A549 (cell line): Measurements from ENCODE around the gene SLX9. TPM values are rescaled to one million over a fixed set of nuclear protein-coding genes. Genes with fewer than 3 reads are reported as not detected.

Experiments
- ATAC-seq, 2 experiments: fragments of 200-7000 bp in 1 of 2; fragments of >200 bp in 1 of 2; cut with Nextera tagmentation in 1 of 2; cut with Tn5 transposase in 1 of 2; 3 replicates each; pipeline versions ENCODE4 v1.8.0 to v1.9.1; 2018 to 2020; ENCODE audit warnings: mild to moderate bottlenecking in 1 of 2, moderate library complexity in 1 of 2
- CTCF ChIA-PET: fragments of 300-600 bp; sonication (Branson Sonifier 250); formaldehyde crosslinking; extraction: SDS; loops from one replicate; lab custom pipeline; 2021; ENCODE audit warnings: antibody characterized with exemption, inconsistent platforms; lab: Yijun Ruan, JAX
- POLR2A ChIA-PET: fragments of 350-600 bp; formaldehyde crosslinking; extraction: SDS; loops from one replicate; lab custom pipeline; 2021; ENCODE audit warnings: antibody characterized with exemption, inconsistent platforms; lab: Yijun Ruan, JAX
- DNase-seq, 2 experiments: peaks; one replicate each; pipeline versions ENCODE4 v3.0.0 to v3.0.0-alpha.2; 2011 to 2016; ENCODE audit warnings: low read depth in 1 of 2, low spot score in 1 of 2
- FAIRE-seq: peaks from 2 replicates; lab custom pipeline; 2011; peaks lifted over from hg19 to GRCh38; lab: Jason Lieb, UNC
- H3K27ac ChIP-seq, 2 experiments: fragments of >200 bp; sonication (Bioruptor Twin); formaldehyde crosslinking; 3 replicates each; pipeline ENCODE4 v1.5.1; 2016 to 2017
- H3K4me1 ChIP-seq: fragments of >200 bp; sonication (Bioruptor Twin); formaldehyde crosslinking; 3 replicates; pipeline ENCODE4 v1.6.1; 2016
- H3K4me2 ChIP-seq: fragments of >200 bp; sonication (Bioruptor Twin); formaldehyde crosslinking; 3 replicates; pipeline ENCODE4 v1.6.1; 2016
- H3K4me3 ChIP-seq: fragments of >200 bp; sonication (Bioruptor Twin); formaldehyde crosslinking; 3 replicates; pipeline ENCODE4 v1.5.1; 2016
- H3K9me3 ChIP-seq: fragments of >200 bp; sonication (Bioruptor Twin); formaldehyde crosslinking; 3 replicates; pipeline ENCODE4 v1.6.1; 2016
- ATOH8 ChIP-seq: fragments of 250-450 bp; sonication (Bioruptor Pico); IDR thresholded peaks from 2 replicates; pipeline ENCODE4 v1.5.0; 2020; ENCODE audit warnings: low read depth, mild to moderate bottlenecking, moderate library complexity
- BHLHE40 ChIP-seq: IDR thresholded peaks from 2 replicates; pipeline ENCODE4 v1.6.1; 2012; ENCODE audit warnings: low read depth, low read length, inconsistent platforms
- CBX2 ChIP-seq: fragments of 200-600 bp; sonication (generic); IDR thresholded peaks from 2 replicates; pipeline ENCODE4 v1.6.1; 2016; ENCODE audit warnings: low read depth, mild to moderate bottlenecking, borderline replicate concordance
- EHF ChIP-seq: fragments of 250-450 bp; sonication (Bioruptor Pico); IDR thresholded peaks from 2 replicates; pipeline ENCODE4 v1.5.0; 2020; ENCODE audit warnings: mild to moderate bottlenecking
- ELK1 ChIP-seq: fragments of 150-350 bp; IDR thresholded peaks from 2 replicates; pipeline ENCODE4 v1.6.1; 2014; ENCODE audit warnings: low read depth, mild to moderate bottlenecking, low read length
- EP300 ChIP-seq, 2 experiments: fragments of >200 bp; sonication (Bioruptor Twin); formaldehyde crosslinking; IDR thresholded peaks; 2 replicates in 1 of 2; 3 replicates in 1 of 2; pipeline ENCODE4 v1.6.1; 2016 to 2017
- FOSL2 ChIP-seq, 2 experiments: fragments of 450-650 bp in 1 of 2; fragments of >200 bp in 1 of 2; sonication (Bioruptor Twin) in 1 of 2; formaldehyde crosslinking; IDR thresholded peaks; 2 replicates each; pipeline versions ENCODE4 v1.5.0 to v1.6.1; 2016 to 2020; ENCODE audit warnings: mild to moderate bottlenecking in 1 of 2, moderate library complexity in 1 of 2
- HDAC2 ChIP-seq: fragments of 200-600 bp; sonication (generic); IDR thresholded peaks from 2 replicates; pipeline ENCODE4 v1.6.1; 2016
- HEYL ChIP-seq: fragments of 250-450 bp; sonication (Bioruptor Pico); IDR thresholded peaks from 2 replicates; pipeline ENCODE4 v1.8.0; 2021; ENCODE audit warnings: mild to moderate bottlenecking, moderate library complexity
- HOXB13 ChIP-seq: fragments of 250-450 bp; sonication (Bioruptor Pico); IDR thresholded peaks from 2 replicates; pipeline ENCODE4 v1.5.0; 2020; ENCODE audit warnings: low read depth, mild to moderate bottlenecking, moderate library complexity
- JUNB ChIP-seq: fragments of >200 bp; sonication (Bioruptor Twin); formaldehyde crosslinking; IDR thresholded peaks from 2 replicates; pipeline ENCODE4 v1.6.1; 2016
- KDM1A ChIP-seq: fragments of 200-600 bp; sonication (generic); IDR thresholded peaks from 2 replicates; pipeline ENCODE4 v1.6.1; 2016; ENCODE audit warnings: low read depth, mild to moderate bottlenecking
- MAFK ChIP-seq: fragments of 450-650 bp; IDR thresholded peaks from 2 replicates; pipeline ENCODE4 v1.6.1; 2014; ENCODE audit not compliant: partially characterized antibody
- MAZ ChIP-seq: fragments of 150-350 bp; IDR thresholded peaks from 2 replicates; pipeline ENCODE4 v1.6.1; 2014; ENCODE audit warnings: antibody characterized with exemption, low read depth, low read length, borderline replicate concordance
- NR3C1 ChIP-seq: fragments of >200 bp; sonication (Bioruptor Twin); formaldehyde crosslinking; IDR thresholded peaks from 3 replicates; pipeline ENCODE4 v1.6.1; 2017
- PHF8 ChIP-seq: fragments of 200-600 bp; sonication (generic); IDR thresholded peaks from 2 replicates; pipeline ENCODE4 v1.6.1; 2016; ENCODE audit warnings: low read depth, mild to moderate bottlenecking, antibody characterized with exemption, moderate library complexity, borderline replicate concordance
- POLR2A ChIP-seq: IDR thresholded peaks from 2 replicates; pipeline ENCODE4 v1.6.1; 2012; ENCODE audit warnings: mild to moderate bottlenecking, low read length
- RAD21 ChIP-seq, 2 experiments: fragments of >200 bp in 1 of 2; sonication (Bioruptor Twin) in 1 of 2; formaldehyde crosslinking in 1 of 2; IDR thresholded peaks in 1 of 2; conservative IDR thresholded peaks in 1 of 2; 2 replicates in 1 of 2; 3 replicates in 1 of 2; pipeline ENCODE4 v1.6.1; 2012 to 2018; ENCODE audit warnings: inconsistent platforms in 1 of 2
- RARB ChIP-seq: fragments of 250-450 bp; sonication (Bioruptor Pico); IDR thresholded peaks from 2 replicates; pipeline ENCODE4 v1.8.0; 2021; ENCODE audit warnings: mild to moderate bottlenecking, moderate library complexity
- RCOR1 ChIP-seq: fragments of 150-350 bp; IDR thresholded peaks from 2 replicates; pipeline ENCODE4 v1.6.1; 2014; ENCODE audit warnings: antibody characterized with exemption, low read length, low read depth
- RFX5 ChIP-seq: fragments of 450-650 bp; IDR thresholded peaks from 2 replicates; pipeline ENCODE4 v1.7.1; 2014; ENCODE audit warnings: antibody characterized with exemption, mild to moderate bottlenecking, moderate library complexity
- RNF2 ChIP-seq: fragments of 200-600 bp; sonication (generic); IDR thresholded peaks from 2 replicates; pipeline ENCODE4 v1.6.1; 2016; ENCODE audit warnings: low read depth, mild to moderate bottlenecking, antibody characterized with exemption, moderate library complexity, borderline replicate concordance
- SREBF2 ChIP-seq: fragments of 450-650 bp; IDR thresholded peaks from 2 replicates; pipeline ENCODE4 v1.6.1; 2014; ENCODE audit warnings: mild to moderate bottlenecking, moderate library complexity
- TP53 ChIP-seq: fragments of 250-450 bp; sonication (Bioruptor Pico); IDR thresholded peaks from 2 replicates; pipeline ENCODE4 v1.5.0; 2021; ENCODE audit warnings: mild to moderate bottlenecking, moderate library complexity
- USF2 ChIP-seq: fragments of 450-650 bp; IDR thresholded peaks from 2 replicates; pipeline ENCODE4 v1.6.1; 2014; ENCODE audit warnings: antibody characterized with exemption
- WGBS: methylation state at CpG from one replicate; pipeline ENCODE4 v1.1.6; 2017; ENCODE audit errors: missing lambda C conversion rate; 5-methylcytosine and 5-hydroxymethylcytosine counted together
- polyA plus RNA-seq, 4 experiments: library from polyadenylated mRNA; depleted of rRNA in 3 of 4; stranded (reverse); fragments of >200 nt; fragmentation: RNase III in 1 of 4; extraction: RNeasy Plus Mini Kit Qiagen cat#74134 plus additional on column Dnase treatment in 1 of 4; gene quantifications; 2 replicates in 3 of 4; 3 replicates in 1 of 4; pipeline ENCODE4 v1.2.3, GENCODE V29; 2011 to 2017
- TF ChIP-seq, protein P1 (sequence below): IDR thresholded peaks from 2 replicates; pipeline ENCODE4 v1.6.1; 2012
- TF ChIP-seq, protein P2 (sequence below): fragments of 200-600 bp; sonication (generic); IDR thresholded peaks from 2 replicates; pipeline ENCODE4 v1.6.1; 2016; ENCODE audit warnings: antibody characterized with exemption, mild to moderate bottlenecking, moderate library complexity

SLX9 gene
- polyA plus RNA-seq, 2 of the 4 experiments (the other 2 are of a cell fraction), result 26.9 to 40.6 TPM

DNA sequence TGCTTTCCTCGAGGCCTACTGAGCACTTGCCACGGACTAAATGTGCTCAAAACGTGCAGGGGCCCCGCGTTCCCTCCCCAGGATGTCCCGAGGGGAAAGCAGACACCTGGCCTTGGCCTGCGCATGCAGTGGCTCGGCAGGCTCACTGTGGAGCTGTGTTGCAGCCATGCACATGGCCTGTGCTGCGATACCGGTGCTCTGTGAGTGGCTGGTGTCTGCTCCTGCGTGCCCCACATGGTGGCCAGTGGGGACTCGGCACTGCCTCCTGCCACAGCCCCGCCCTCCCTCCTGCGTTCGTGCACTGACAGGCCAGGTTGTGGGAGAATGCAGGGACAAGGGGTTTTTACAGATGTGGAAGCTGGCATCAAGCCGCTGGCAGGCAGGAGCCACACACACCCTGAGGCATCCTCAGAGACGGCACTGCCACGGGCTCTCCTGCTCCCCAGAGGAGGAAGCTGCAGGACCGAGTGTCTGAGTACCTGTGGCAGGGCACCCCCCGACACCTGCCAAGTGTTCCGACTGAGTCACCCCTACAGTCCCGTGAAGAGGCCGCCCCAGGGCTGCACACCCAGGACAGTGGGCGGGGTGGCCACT is 49.4 kb upstream of the SLX9 start:
- Histone ChIP-seq H3K4me3 (no peak overlapping the region), H3K27ac (no peak overlapping the region), H3K9me3 (no peaks in the 10 kb centered on the region)
- no peak for FAIRE-seq
- ATAC-seq, result no peak
- DNase-seq, result no peak
- 60% methylated on average over 2 of the region's 24 CpGs for WGBS
- TF ChIP-seq USF2 (no peak), NR3C1 (no peak), RNF2 (no peak), MAZ (no peak), FOSL2 (IDR thresholded peaks at IDR 0.05) (no peak), FOSL2 (CRISPR knock-in tag; IDR thresholded peaks at IDR 0.05) (no peak), RARB (CRISPR knock-in tag) (no peak), TP53 (CRISPR knock-in tag) (no peak), KDM1A (no peak), ELK1 (no peak), SREBF2 (no peak), HDAC2 (no peak), POLR2A (no peak), CBX2 (no peak), RCOR1 (no peak)
- TF ChIP-seq, all 56 proteins: peak for 0
- POLR2A ChIA-PET, result no interaction called here
- CTCF ChIA-PET, result interaction anchor here (0.9 to 2.5 kb wide), 3 partner anchors 27 to 43 kb away, joined by 3 to 13 read pairs (median 8); no protein-coding TSS in a partner anchor
- no peak overlapping the region for H3K4me2 ChIP-seq
- H3K4me1 ChIP-seq, result no peaks in the 10 kb centered on the region

DNA sequence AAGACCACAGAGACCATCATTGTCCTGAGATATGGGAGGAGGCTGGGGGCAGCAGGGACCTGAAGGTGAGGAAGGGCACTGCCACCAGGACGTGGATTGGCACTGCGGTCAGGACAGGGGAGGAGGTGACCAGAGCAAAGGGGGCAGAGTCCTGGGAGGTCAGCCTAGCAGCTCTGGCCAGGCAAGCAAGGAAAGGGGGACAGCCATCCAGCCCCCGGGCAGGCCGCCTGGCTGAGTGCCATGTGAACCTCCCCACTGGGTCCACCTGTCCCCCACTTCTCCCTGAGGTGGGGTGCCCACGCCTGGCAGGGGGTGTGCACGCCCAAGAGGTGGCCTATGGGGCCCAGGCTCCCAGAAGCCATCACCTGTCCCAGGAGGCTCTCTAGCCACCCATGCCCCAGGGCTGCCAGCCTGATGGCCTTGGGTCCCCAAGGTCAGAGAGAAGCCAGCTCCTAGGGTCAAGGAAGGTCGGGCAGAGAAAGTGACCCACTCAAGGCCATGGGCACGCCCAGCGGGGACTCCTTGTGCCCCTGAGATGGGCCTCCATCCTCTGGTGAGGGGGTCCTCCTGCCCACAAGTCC is 48.8 kb upstream of the SLX9 start:
- TF ChIP-seq RAD21 (conservative IDR thresholded peaks at IDR 0.05 in 1 of 2, IDR thresholded peaks at IDR 0.05 in 1 of 2) (no peak), RFX5 (no peak), EHF (CRISPR knock-in tag) (no peak), HOXB13 (CRISPR knock-in tag) (no peak), EP300 (IDR thresholded peaks at IDR 0.05) (no peak), PHF8 (no peak), HEYL (CRISPR knock-in tag) (no peak), MAFK (no peak), ATOH8 (CRISPR knock-in tag) (no peak), TP53 (CRISPR knock-in tag) (no peak), RCOR1 (no peak), JUNB (no peak), NR3C1 (no peak), BHLHE40 (no peak), RARB (CRISPR knock-in tag) (no peak), HDAC2 (no peak), CBX2 (no peak)
- TF ChIP-seq, protein P1, sequence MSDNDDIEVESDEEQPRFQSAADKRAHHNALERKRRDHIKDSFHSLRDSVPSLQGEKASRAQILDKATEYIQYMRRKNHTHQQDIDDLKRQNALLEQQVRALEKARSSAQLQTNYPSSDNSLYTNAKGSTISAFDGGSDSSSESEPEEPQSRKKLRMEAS, result no peak
- TF ChIP-seq, protein P2, sequence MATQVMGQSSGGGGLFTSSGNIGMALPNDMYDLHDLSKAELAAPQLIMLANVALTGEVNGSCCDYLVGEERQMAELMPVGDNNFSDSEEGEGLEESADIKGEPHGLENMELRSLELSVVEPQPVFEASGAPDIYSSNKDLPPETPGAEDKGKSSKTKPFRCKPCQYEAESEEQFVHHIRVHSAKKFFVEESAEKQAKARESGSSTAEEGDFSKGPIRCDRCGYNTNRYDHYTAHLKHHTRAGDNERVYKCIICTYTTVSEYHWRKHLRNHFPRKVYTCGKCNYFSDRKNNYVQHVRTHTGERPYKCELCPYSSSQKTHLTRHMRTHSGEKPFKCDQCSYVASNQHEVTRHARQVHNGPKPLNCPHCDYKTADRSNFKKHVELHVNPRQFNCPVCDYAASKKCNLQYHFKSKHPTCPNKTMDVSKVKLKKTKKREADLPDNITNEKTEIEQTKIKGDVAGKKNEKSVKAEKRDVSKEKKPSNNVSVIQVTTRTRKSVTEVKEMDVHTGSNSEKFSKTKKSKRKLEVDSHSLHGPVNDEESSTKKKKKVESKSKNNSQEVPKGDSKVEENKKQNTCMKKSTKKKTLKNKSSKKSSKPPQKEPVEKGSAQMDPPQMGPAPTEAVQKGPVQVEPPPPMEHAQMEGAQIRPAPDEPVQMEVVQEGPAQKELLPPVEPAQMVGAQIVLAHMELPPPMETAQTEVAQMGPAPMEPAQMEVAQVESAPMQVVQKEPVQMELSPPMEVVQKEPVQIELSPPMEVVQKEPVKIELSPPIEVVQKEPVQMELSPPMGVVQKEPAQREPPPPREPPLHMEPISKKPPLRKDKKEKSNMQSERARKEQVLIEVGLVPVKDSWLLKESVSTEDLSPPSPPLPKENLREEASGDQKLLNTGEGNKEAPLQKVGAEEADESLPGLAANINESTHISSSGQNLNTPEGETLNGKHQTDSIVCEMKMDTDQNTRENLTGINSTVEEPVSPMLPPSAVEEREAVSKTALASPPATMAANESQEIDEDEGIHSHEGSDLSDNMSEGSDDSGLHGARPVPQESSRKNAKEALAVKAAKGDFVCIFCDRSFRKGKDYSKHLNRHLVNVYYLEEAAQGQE, result no peak
- no peak overlapping the region for H3K4me2 ChIP-seq
- ChIA-PET POLR2A (no interaction called here), CTCF (interaction anchor here (0.9 to 2.5 kb wide), 3 partner anchors 27 to 42 kb away, joined by 3 to 13 read pairs (median 8); no protein-coding TSS in a partner anchor)
- no peak overlapping the region for H3K4me3 ChIP-seq
- H3K4me1 ChIP-seq, result no peaks in the 10 kb centered on the region
- no peak overlapping the region for H3K27ac ChIP-seq
- ATAC-seq, result no peak
- DNase-seq, result no peak
- FAIRE-seq, result no peak
- H3K9me3 ChIP-seq, result no peaks in the 10 kb centered on the region
- WGBS, result 54% methylated on average over 8 of the region's 9 CpGs
